ENCODE data around the gene CCT8L2. TPM values are rescaled to one million over a fixed set of nuclear protein-coding genes. Genes with fewer than 3 reads are reported as not detected.
"Not testable (repeated sequence)": the region's sequence is repeated elsewhere in the genome, so short reads cannot be mapped to it uniquely, and the experiment has no call there.

Gene CCT8L2
- total RNA-seq, 4 donors from 2014 or later: not detected

DNA sequence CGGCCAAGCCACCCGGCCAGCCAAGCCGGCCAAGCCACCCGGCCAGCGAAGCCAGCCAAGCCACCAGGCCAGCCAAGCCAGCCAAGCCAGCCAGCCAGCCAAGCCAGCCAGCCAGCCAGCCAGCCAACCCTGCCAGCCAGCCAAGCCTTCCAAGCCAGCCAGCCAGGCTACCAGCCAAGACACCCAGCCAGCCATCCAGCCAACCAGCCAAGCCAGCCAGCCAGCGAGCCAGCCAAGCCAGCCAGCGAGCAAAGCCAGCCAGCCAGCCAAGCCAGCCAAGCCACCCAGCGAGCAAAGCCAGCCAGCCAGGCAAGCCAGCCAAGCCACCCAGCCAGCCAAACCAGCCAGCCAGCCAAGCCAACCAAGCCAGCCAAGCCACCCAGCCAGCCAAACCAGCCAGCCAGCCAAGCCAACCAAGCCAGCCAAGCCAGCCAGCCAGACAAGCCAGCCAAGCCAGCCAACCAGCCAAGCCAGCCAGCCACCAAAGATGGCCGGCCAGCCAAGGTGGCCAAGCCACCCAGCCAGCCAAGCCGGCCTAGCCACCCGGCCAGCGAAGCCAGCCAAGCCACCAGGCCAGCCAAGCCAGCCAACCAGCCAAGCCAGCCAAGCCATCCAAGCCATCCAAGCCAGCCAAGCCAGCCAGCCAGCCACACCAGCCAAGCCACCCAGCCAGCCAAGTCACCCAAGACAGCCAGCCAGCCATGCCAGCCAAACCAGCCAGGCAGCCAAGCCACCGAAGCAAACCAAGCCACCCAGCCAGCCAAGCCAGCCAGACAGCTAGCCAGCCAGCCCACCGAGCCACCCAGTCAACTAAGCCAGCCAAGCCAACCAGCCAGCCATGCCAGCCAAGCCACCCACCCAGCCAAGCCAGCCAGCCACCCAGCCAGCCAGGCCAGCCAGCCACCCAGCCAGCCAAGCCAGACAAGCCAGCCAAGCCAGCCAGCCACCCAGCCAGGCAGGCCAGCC, 28.8 kb downstream of the CCT8L2 start:
- WGBS, 2 donors: 79 to 91% methylated on average over 9 of the region's 14 CpGs
- H3K4me3 ChIP-seq: no peak overlapping the region
- H3K4me1 ChIP-seq: no peaks in the 10 kb centered on the region
- no peaks in the 10 kb centered on the region for H3K27me3 ChIP-seq
- TF ChIP-seq EP300 (IDR thresholded peaks at IDR 0.05) (no peak), CTCF (IDR thresholded peaks at IDR 0.05) (no peak), POLR2A (IDR thresholded peaks at IDR 0.05) (no peak)
- DNase-seq (ENCODE audit: low spot score in 2 of 2): no peak
- peaks cover 0 to 6% (median 0%) of the 10 kb centered on the region in 4 donors for H3K9me3 ChIP-seq
- no peaks in the 10 kb centered on the region for H3K36me3 ChIP-seq
- H3K27ac ChIP-seq: no peak overlapping the region

GRCh38 chr22:16562711-16563554, 29.7 kb downstream of the CCT8L2 start:
- TF ChIP-seq EP300 (IDR thresholded peaks at IDR 0.05) (no peak), POLR2A (IDR thresholded peaks at IDR 0.05) (no peak), CTCF (IDR thresholded peaks at IDR 0.05) (no peak)
- Histone ChIP-seq H3K9me3 (peaks cover 0 to 6% (median 0%) of the 10 kb centered on the region in 4 donors), H3K27me3 (no peaks in the 10 kb centered on the region), H3K36me3 (no peaks in the 10 kb centered on the region), H3K4me3 (no peak overlapping the region), H3K4me1 (no peaks in the 10 kb centered on the region), H3K27ac (no peak overlapping the region)
- DNase-seq (ENCODE audit: low spot score in 2 of 2): no peak
- 50 to 72% methylated on average over 1 to 4 of the region's 4 CpGs for WGBS, 2 donors

GRCh38 chr22:16561093-16561658, 31.4 kb downstream of the CCT8L2 start:
- H3K27ac ChIP-seq; DNase-seq (ENCODE audit: low spot score in 2 of 2); H3K4me1 ChIP-seq; H3K27me3 ChIP-seq; H3K36me3 ChIP-seq; H3K4me3 ChIP-seq; H3K9me3 ChIP-seq: not testable (repeated sequence)
- 75 to 78% methylated on average over 1 to 5 of the region's 5 CpGs for WGBS, 2 donors

- not testable (repeated sequence) for H3K9me3 ChIP-seq
- 79 to 89% methylated on average over 4 to 5 of the region's 5 CpGs for WGBS, 2 donors
Measured at GRCh38 chr22:16560651-16561050, 32.0 kb downstream of the CCT8L2 start.

GRCh38 chr22:16559996-16560395, 32.6 kb downstream of the CCT8L2 start:
- H3K4me3 ChIP-seq; H3K27ac ChIP-seq; DNase-seq (ENCODE audit: low spot score in 2 of 2); H3K36me3 ChIP-seq; H3K4me1 ChIP-seq; H3K27me3 ChIP-seq: not testable (repeated sequence)
- H3K9me3 ChIP-seq: peaks cover 0 to 14% (median 0%) of the 10 kb centered on the region in 4 donors
- 20% methylated on average over 1 of the region's 1 CpG; no CpG with 5 or more reads in 1 of the 2 donors for WGBS, 2 donors

More at GRCh38 chr22:16560651-16561050, 32.0 kb downstream of the CCT8L2 start:
- H3K27me3 ChIP-seq; H3K4me1 ChIP-seq; H3K27ac ChIP-seq; DNase-seq (ENCODE audit: low spot score in 2 of 2); H3K4me3 ChIP-seq; H3K36me3 ChIP-seq: not testable (repeated sequence)

DNA sequence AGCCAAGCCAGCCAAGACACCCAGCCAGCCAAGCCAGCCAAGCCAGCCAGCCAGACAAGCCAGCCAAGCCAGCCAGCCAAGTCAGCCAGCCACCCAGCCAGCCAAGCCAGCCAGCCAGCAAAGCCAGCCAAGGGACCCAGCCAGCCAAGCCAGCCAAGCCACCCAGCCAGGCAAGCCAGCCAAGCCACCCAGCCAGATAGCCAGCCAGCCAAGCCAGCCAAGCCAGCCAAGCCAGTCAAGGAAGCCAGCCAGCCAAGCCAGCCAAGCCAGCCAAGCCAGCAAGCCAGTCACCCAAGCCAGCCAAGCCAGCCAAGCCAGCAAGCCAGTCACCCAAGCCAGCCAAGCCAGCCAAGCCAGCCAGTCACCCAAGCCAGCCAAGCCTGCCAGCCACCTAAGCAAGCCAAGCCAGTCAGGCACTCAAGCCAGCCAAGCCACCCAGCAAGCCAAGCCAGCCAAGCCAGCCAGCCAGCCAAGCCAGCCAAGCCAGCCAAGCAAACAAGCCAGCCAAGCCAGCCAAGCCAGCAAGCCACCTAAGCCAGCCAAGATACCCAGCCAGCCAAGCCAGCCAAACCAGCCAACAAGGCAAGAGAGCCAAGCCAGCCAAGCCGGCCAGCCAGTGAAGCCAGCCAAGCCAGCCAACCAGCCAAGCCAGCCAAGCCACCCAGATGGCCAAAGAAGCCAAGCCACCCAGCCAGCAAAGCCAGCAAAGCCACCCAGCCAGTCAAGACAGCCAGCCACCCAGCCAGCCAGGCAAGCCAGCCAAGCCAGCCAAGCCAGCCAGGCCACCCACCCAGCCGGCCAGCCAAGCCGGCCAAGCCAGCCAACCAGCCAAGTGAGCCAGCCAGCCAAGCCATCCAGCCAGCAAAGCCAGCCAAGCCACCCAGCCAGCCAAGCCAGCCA, 33.3 kb downstream of the CCT8L2 start:
- no peaks in the 10 kb centered on the region for H3K27me3 ChIP-seq
- no peak for DNase-seq (ENCODE audit: low spot score in 2 of 2)
- WGBS, 2 donors: 83 to 100% methylated on average over 1 of the region's 3 CpGs
- H3K27ac ChIP-seq: no peak overlapping the region
- no peak overlapping the region for H3K4me3 ChIP-seq
- TF ChIP-seq EP300 (IDR thresholded peaks at IDR 0.05): no peak
- TF ChIP-seq POLR2A (IDR thresholded peaks at IDR 0.05): no peak
- TF ChIP-seq CTCF (IDR thresholded peaks at IDR 0.05): no peak
- no peaks in the 10 kb centered on the region for H3K4me1 ChIP-seq
- H3K9me3 ChIP-seq: peaks cover 0 to 19% (median 0%) of the 10 kb centered on the region in 4 donors
- H3K36me3 ChIP-seq: no peaks in the 10 kb centered on the region

- not testable (repeated sequence) for DNase-seq (ENCODE audit: low spot score in 2 of 2); H3K27me3 ChIP-seq; H3K4me1 ChIP-seq; H3K36me3 ChIP-seq; H3K4me3 ChIP-seq; H3K27ac ChIP-seq
- 40 to 70% methylated on average over 1 to 3 of the region's 4 CpGs for WGBS, 2 donors
- peaks cover 0 to 19% (median 0%) of the 10 kb centered on the region in 4 donors for H3K9me3 ChIP-seq
Measured at GRCh38 chr22:16558376-16558945, 34.1 kb downstream of the CCT8L2 start.

DNA sequence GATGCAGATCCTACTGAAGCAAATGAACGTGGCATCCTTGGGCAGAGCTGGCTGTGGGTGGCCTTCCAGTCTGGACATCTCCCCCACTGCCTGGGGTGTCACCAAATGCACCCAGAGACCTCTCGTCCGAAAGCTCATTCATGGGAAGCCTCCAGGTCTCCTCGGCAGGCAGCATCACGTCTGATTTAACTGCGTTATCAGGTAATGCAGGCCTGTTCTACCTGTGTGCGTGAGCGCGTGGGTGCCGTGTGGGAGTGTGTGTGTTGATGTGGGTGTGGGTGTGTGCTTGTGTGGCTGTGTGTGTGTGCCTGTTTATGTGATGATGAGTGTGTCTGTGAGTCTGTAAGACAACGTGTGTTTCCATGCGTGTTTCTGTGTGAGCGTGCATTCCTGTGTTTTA, 35.1 kb downstream of the CCT8L2 start:
- DNase-seq (ENCODE audit: low spot score in 2 of 2); H3K4me1 ChIP-seq; H3K27me3 ChIP-seq; H3K27ac ChIP-seq; H3K4me3 ChIP-seq; H3K36me3 ChIP-seq: not testable (repeated sequence)
- H3K9me3 ChIP-seq: peaks cover 0 to 20% (median 0%) of the 10 kb centered on the region in 4 donors
- 77 to 86% methylated on average over 13 of the region's 13 CpGs for WGBS, 2 donors

Data from tibial nerve (tissue), 4 donors.